WTC11 (cell line): ENCODE measurements around the gene ATM. TPM values are rescaled to one million over a fixed set of nuclear protein-coding genes. Genes with fewer than 3 reads are reported as not detected.

Source experiments
- ATAC-seq: fragments of 200-7000 bp; cut with Tn5 transposase; 2 replicates; pipeline ENCODE4 v1.10.0; 2021; ENCODE audit warnings: mild to moderate bottlenecking, moderate library complexity
- CTCF ChIA-PET: fragments of 300-600 bp; sonication (Branson Sonifier 250); formaldehyde crosslinking; loops from one replicate; lab custom pipeline; 2021; ENCODE audit warnings: antibody characterized with exemption; lab: Charles Lee
- POLR2A ChIA-PET: fragments of 350-600 bp; sonication (Branson Sonifier 250); formaldehyde crosslinking; loops from one replicate; lab custom pipeline; 2021; ENCODE audit warnings: antibody characterized with exemption; lab: Charles Lee
- DNase-seq: peaks from one replicate; pipeline ENCODE4 v3.0.0; 2021; ENCODE audit warnings: low spot score
- H3K27ac Mint-ChIP-seq: 2 replicates; pipeline ENCODE4 v1.8.0; 2021; ENCODE audit warnings: mixed read lengths
- H3K27me3 Mint-ChIP-seq: 2 replicates; pipeline ENCODE4 v1.8.0; 2021; ENCODE audit warnings: low read depth, mild to moderate bottlenecking, moderate library complexity, mixed read lengths
- H3K36me3 Mint-ChIP-seq: 2 replicates; pipeline ENCODE4 v1.8.0; 2021; ENCODE audit warnings: mixed read lengths
- H3K4me1 Mint-ChIP-seq: 2 replicates; pipeline ENCODE4 v1.8.0; 2022; ENCODE audit warnings: mixed read lengths
- H3K4me3 Mint-ChIP-seq: 2 replicates; pipeline ENCODE4 v1.8.0; 2021; ENCODE audit warnings: mild to moderate bottlenecking, moderate library complexity, mixed read lengths
- H3K9me3 Mint-ChIP-seq: 2 replicates; pipeline ENCODE4 v1.8.0; 2021; ENCODE audit warnings: mixed read lengths
- ATF3 ChIP-seq: sonication (generic); formaldehyde crosslinking; conservative IDR thresholded peaks from 2 replicates; pipeline ENCODE4 v1.8.1; 2022; ENCODE audit warnings: mild to moderate bottlenecking, missing genetic modification reagents
- CREB1 ChIP-seq: sonication (generic); formaldehyde crosslinking; IDR thresholded peaks from 2 replicates; pipeline ENCODE4 v1.8.0; 2023; ENCODE audit warnings: mild to moderate bottlenecking, missing genetic modification reagents
- CTCF ChIP-seq: fragments of 200-600 bp; IDR thresholded peaks from 2 replicates; pipeline ENCODE4 v1.8.0; 2022; ENCODE audit warnings: antibody characterized with exemption
- E2F1 ChIP-seq: sonication (generic); formaldehyde crosslinking; IDR thresholded peaks from 2 replicates; pipeline ENCODE4 v1.8.0; 2022; ENCODE audit warnings: mild to moderate bottlenecking, missing genetic modification reagents
- EMX1 ChIP-seq: fragments of 250-450 bp; sonication (Bioruptor Pico); IDR thresholded peaks from 2 replicates; pipeline ENCODE4 v1.8.0; 2021; ENCODE audit warnings: mild to moderate bottlenecking
- KAT7 ChIP-seq: sonication (generic); formaldehyde crosslinking; IDR thresholded peaks from 2 replicates; pipeline ENCODE4 v1.8.1; 2023; ENCODE audit warnings: missing genetic modification reagents, mild to moderate bottlenecking, borderline replicate concordance
- MAX ChIP-seq: sonication (generic); formaldehyde crosslinking; IDR thresholded peaks from 2 replicates; pipeline ENCODE4 v1.8.0; 2022; ENCODE audit warnings: mild to moderate bottlenecking, missing genetic modification reagents
- NFE2L1 ChIP-seq: sonication (generic); formaldehyde crosslinking; IDR thresholded peaks from 2 replicates; pipeline ENCODE4 v1.8.1; 2023; ENCODE audit warnings: missing genetic modification reagents
- NFYB ChIP-seq: sonication (generic); formaldehyde crosslinking; conservative IDR thresholded peaks from 2 replicates; pipeline ENCODE4 v1.8.0; 2022; ENCODE audit warnings: low read depth, missing genetic modification reagents
- PRRX2 ChIP-seq: fragments of 250-450 bp; sonication (Bioruptor Pico); IDR thresholded peaks from 2 replicates; pipeline ENCODE4 v1.8.0; 2021; ENCODE audit warnings: mild to moderate bottlenecking
- STAT6 ChIP-seq: sonication (generic); formaldehyde crosslinking; conservative IDR thresholded peaks from 2 replicates; pipeline ENCODE4 v1.8.1; 2023; ENCODE audit warnings: mild to moderate bottlenecking, low read depth, missing genetic modification reagents, moderate library complexity
- ZNF317 ChIP-seq: sonication (generic); formaldehyde crosslinking; IDR thresholded peaks from 2 replicates; pipeline ENCODE4 v1.8.1; 2023; ENCODE audit warnings: low read depth, mild to moderate bottlenecking, moderate library complexity, missing genetic modification reagents, borderline replicate concordance
- ZNF416 ChIP-seq: fragments of 250-450 bp; sonication (Bioruptor Pico); IDR thresholded peaks from 2 replicates; pipeline ENCODE4 v1.9.0; 2021; ENCODE audit warnings: mild to moderate bottlenecking, inconsistent platforms
- ZNF512 ChIP-seq: sonication (generic); formaldehyde crosslinking; IDR thresholded peaks from 2 replicates; pipeline ENCODE4 v1.8.1; 2022; ENCODE audit warnings: missing genetic modification reagents, borderline replicate concordance
- ZNF532 ChIP-seq: fragments of 250-450 bp; sonication (Bioruptor Pico); IDR thresholded peaks from 2 replicates; pipeline ENCODE4 v1.9.0; 2021; ENCODE audit warnings: mild to moderate bottlenecking, borderline replicate concordance
- total RNA-seq: library from RNA; stranded (reverse); gene quantifications from 3 replicates; pipeline ENCODE4 v1.2.3, GENCODE V29; 2021

ATM gene
- total RNA-seq, 1 experiment from 2014 or later = 49.5 TPM

GRCh38 chr11:108402241-108402640, 179.4 kb downstream of the ATM start:
- Mint-ChIP-seq H3K4me3 (no peak overlapping the region), H3K4me1 (no peaks in the 10 kb centered on the region), H3K36me3 (no peaks in the 10 kb centered on the region), H3K9me3 (no peaks in the 10 kb centered on the region), H3K27me3 (no peaks in the 10 kb centered on the region), H3K27ac (no peak overlapping the region)
- POLR2A ChIA-PET = no interaction called here
- DNase-seq (no peak), ATAC-seq (no peak)
- TF ChIP-seq ZNF416 (no peak), MAX (no peak), NFE2L1 (CRISPR knock-in tag) (no peak), PRRX2 (no peak), CTCF (no peak), NFYB (no peak), ATF3 (CRISPR knock-in tag) (no peak), ZNF532 (CRISPR knock-in tag) (no peak), E2F1 (CRISPR knock-in tag) (no peak), EMX1 (CRISPR knock-in tag) (no peak), KAT7 (CRISPR knock-in tag) (no peak), ZNF512 (CRISPR knock-in tag) (no peak), CREB1 (CRISPR knock-in tag) (no peak), ZNF317 (CRISPR knock-in tag) (no peak), STAT6 (no peak)
- TF ChIP-seq, all 79 proteins: peak for 0
- CTCF ChIA-PET = no interaction called here
